K562 (cell line): ENCODE results near the gene ADI1. TPM values are rescaled to one million over a fixed set of nuclear protein-coding genes. Genes with fewer than 3 reads are reported as not detected.

Source experiments
- ADNP ChIP-seq: fragments of 200-800 bp; sonication (Bioruptor generic); IDR thresholded peaks from 2 replicates; pipeline ENCODE4 v1.6.1; 2016; ENCODE audit warnings: missing genetic modification characterization, missing compliant biosample characterization
- GATAD2A ChIP-seq: fragments of 450-650 bp; IDR thresholded peaks from 2 replicates; pipeline ENCODE4 v1.6.1; 2017
- HNRNPUL1 ChIP-seq: fragments of 200-400 bp; formaldehyde crosslinking; IDR thresholded peaks from 2 replicates; pipeline ENCODE4 v1.6.1; 2017; ENCODE audit warnings: low read length
- RAD51 ChIP-seq: fragments of 450-650 bp; IDR thresholded peaks from 2 replicates; pipeline ENCODE4 v1.7.1; 2016; ENCODE audit warnings: low read depth, mild to moderate bottlenecking, borderline replicate concordance
- RB1 ChIP-seq: fragments of 450-650 bp; IDR thresholded peaks from 2 replicates; pipeline ENCODE4 v1.6.1; 2017; ENCODE audit warnings: low read depth, mild to moderate bottlenecking
- polyA plus RNA-seq, 8 experiments: library from polyadenylated mRNA; depleted of rRNA in 4 of 8; stranded (reverse) in 5 of 8; unstranded in 3 of 8; fragments of >200 nt; fragmentation: Nextera tagmentation in 2 of 8; fragmentation: Illumina TruSeq in 1 of 8; extraction: Ambion mirVana in 2 of 8; extraction: Trizol in 1 of 8; gene quantifications; 2 replicates each; pipeline versions ENCODE4 v1.2.1 to v1.2.3, GENCODE V29; 2011 to 2014; ENCODE audit warnings: inconsistent platforms in 1 of 8, missing spikeins in 1 of 8
- total RNA-seq, 7 experiments: library from RNA; depleted of rRNA in 6 of 7; stranded (reverse); fragments of >200 nt in 6 of 7; fragmentation: Illumina TruSeq in 2 of 7; extraction: Trizol in 2 of 7; gene quantifications; 2 replicates each; pipeline versions ENCODE4 v1.2.1 to v1.2.3, GENCODE V29; 2011 to 2021; ENCODE audit warnings: low replicate concordance in 1 of 7
- TF ChIP-seq, protein P1 (sequence below): fragments of 250-450 bp; sonication (Bioruptor Pico); IDR thresholded peaks from 2 replicates; pipeline ENCODE4 v1.5.0; 2021
- TF ChIP-seq, protein P2 (sequence below): sonication (generic); formaldehyde crosslinking; IDR thresholded peaks from 2 replicates; pipeline ENCODE4 v1.9.0; 2022; ENCODE audit warnings: mild to moderate bottlenecking, missing genetic modification reagents
- TF ChIP-seq, protein P3 (sequence below), 2 experiments: fragments of 200-800 bp in 1 of 2; sonication (Bioruptor generic) in 1 of 2; sonication (generic) in 1 of 2; formaldehyde crosslinking in 1 of 2; IDR thresholded peaks in 1 of 2; conservative IDR thresholded peaks in 1 of 2; 2 replicates each; pipeline versions ENCODE4 v1.5.0 to v1.6.1; 2016 to 2020; ENCODE audit warnings: missing compliant biosample characterization in 1 of 2, missing genetic modification characterization in 1 of 2, missing genetic modification reagents in 1 of 2
- TF ChIP-seq, protein P4 (sequence below), 2 experiments: fragments of 450-650 bp; IDR thresholded peaks; 2 replicates each; pipeline ENCODE4 v1.6.1; 2018; ENCODE audit warnings: mild to moderate bottlenecking in 2 of 2, low read depth in 1 of 2; ENCODE audit not compliant: partially characterized antibody in 2 of 2
- TF ChIP-seq, protein P5 (sequence below), 2 experiments: IDR thresholded peaks in 1 of 2; conservative IDR thresholded peaks in 1 of 2; 2 replicates each; pipeline ENCODE4 v1.6.1; 2016; ENCODE audit warnings: low read depth in 2 of 2, mild to moderate bottlenecking in 1 of 2, missing compliant biosample characterization in 1 of 2, missing genetic modification characterization in 1 of 2, moderate library complexity in 1 of 2
- TF ChIP-seq, protein P6 (sequence below): fragments of 250-450 bp; sonication (Bioruptor Pico); IDR thresholded peaks from 2 replicates; pipeline ENCODE4 v1.5.0; 2021; ENCODE audit warnings: mild to moderate bottlenecking, borderline replicate concordance

The ADI1 gene
- total and polyA plus RNA-seq, 9 of the 15 experiments (the other 6 are each of a cell fraction or from before 2014, with no cell fraction given) = 6.1 to 51.0 (median 27.1) TPM

DNA sequence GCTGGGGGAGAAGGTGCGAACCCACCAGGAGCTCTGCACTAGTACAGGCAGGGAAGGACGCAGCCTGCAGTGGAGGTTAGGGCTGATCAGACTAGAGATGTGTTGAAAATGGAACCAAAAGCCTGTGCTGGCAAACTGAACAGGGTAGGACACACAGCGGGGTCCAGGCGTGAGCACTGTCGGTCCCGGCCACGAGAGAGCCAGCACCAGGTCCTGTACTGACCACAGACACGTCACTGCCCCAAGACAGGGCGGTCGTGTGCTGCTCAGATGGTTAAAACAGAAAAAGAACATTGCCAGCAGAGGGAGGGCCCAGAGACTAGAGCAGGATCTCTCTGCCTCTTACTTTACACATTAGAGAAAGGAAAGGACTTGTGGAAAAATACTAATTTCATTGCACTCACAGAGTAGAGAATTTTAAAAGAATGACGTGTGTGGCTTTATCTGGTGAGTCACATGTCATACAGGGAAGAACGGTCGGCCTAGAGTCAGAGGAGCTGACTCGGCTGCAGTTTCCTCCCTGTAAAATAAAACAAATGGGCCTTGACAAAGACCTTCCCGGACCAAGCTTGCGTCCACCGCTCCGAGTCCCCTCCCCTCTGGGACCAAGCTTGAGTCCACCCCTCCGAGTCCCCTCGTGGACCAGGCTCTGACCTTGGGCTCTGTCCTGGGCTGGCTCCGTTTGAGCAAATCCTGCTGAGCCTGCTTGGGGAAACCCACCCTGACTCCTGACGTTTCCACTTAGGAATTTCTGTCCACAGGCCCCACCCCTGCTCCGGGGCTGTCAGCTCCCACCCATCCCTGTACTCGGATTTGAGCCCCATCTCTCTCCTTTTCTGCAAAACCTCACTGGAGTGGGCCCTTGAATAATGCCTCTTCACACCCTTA is 16.7 kb upstream of the ADI1 start (continued):
- TF ChIP-seq, protein P1, sequence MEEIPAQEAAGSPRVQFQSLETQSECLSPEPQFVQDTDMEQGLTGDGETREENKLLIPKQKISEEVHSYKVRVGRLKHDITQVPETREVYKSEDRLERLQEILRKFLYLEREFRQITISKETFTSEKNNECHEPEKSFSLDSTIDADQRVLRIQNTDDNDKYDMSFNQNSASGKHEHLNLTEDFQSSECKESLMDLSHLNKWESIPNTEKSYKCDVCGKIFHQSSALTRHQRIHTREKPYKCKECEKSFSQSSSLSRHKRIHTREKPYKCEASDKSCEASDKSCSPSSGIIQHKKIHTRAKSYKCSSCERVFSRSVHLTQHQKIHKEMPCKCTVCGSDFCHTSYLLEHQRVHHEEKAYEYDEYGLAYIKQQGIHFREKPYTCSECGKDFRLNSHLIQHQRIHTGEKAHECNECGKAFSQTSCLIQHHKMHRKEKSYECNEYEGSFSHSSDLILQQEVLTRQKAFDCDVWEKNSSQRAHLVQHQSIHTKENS = no peak
- TF ChIP-seq, protein P2, sequence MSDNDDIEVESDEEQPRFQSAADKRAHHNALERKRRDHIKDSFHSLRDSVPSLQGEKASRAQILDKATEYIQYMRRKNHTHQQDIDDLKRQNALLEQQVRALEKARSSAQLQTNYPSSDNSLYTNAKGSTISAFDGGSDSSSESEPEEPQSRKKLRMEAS (CRISPR knock-in tag) = peak; percentile 56
- TF ChIP-seq, protein P3, sequence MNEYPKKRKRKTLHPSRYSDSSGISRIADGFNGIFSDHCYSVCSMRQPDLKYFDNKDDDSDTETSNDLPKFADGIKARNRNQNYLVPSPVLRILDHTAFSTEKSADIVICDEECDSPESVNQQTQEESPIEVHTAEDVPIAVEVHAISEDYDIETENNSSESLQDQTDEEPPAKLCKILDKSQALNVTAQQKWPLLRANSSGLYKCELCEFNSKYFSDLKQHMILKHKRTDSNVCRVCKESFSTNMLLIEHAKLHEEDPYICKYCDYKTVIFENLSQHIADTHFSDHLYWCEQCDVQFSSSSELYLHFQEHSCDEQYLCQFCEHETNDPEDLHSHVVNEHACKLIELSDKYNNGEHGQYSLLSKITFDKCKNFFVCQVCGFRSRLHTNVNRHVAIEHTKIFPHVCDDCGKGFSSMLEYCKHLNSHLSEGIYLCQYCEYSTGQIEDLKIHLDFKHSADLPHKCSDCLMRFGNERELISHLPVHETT (CRISPR knock-in tag; conservative IDR thresholded peaks at IDR 0.05 in 1 of 2, IDR thresholded peaks at IDR 0.05 in 1 of 2) = 0 out of 4 replicates have a peak, but pooled peaks of 1 of the 2 experiments have one; percentile 48
- TF ChIP-seq HNRNPUL1 (no peak), RAD51 (0 out of 2 replicates have a peak, but pooled peaks have one; percentile 18), GATAD2A (no peak), RB1 (no peak), ADNP (tag) (no peak)
- TF ChIP-seq, protein P4, sequence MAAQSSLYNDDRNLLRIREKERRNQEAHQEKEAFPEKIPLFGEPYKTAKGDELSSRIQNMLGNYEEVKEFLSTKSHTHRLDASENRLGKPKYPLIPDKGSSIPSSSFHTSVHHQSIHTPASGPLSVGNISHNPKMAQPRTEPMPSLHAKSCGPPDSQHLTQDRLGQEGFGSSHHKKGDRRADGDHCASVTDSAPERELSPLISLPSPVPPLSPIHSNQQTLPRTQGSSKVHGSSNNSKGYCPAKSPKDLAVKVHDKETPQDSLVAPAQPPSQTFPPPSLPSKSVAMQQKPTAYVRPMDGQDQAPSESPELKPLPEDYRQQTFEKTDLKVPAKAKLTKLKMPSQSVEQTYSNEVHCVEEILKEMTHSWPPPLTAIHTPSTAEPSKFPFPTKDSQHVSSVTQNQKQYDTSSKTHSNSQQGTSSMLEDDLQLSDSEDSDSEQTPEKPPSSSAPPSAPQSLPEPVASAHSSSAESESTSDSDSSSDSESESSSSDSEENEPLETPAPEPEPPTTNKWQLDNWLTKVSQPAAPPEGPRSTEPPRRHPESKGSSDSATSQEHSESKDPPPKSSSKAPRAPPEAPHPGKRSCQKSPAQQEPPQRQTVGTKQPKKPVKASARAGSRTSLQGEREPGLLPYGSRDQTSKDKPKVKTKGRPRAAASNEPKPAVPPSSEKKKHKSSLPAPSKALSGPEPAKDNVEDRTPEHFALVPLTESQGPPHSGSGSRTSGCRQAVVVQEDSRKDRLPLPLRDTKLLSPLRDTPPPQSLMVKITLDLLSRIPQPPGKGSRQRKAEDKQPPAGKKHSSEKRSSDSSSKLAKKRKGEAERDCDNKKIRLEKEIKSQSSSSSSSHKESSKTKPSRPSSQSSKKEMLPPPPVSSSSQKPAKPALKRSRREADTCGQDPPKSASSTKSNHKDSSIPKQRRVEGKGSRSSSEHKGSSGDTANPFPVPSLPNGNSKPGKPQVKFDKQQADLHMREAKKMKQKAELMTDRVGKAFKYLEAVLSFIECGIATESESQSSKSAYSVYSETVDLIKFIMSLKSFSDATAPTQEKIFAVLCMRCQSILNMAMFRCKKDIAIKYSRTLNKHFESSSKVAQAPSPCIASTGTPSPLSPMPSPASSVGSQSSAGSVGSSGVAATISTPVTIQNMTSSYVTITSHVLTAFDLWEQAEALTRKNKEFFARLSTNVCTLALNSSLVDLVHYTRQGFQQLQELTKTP (IDR thresholded peaks at IDR 0.05; ENCODE audit: low read depth in 1 of 2, partially characterized antibody in 2 of 2) = no peak
- TF ChIP-seq, protein P5, sequence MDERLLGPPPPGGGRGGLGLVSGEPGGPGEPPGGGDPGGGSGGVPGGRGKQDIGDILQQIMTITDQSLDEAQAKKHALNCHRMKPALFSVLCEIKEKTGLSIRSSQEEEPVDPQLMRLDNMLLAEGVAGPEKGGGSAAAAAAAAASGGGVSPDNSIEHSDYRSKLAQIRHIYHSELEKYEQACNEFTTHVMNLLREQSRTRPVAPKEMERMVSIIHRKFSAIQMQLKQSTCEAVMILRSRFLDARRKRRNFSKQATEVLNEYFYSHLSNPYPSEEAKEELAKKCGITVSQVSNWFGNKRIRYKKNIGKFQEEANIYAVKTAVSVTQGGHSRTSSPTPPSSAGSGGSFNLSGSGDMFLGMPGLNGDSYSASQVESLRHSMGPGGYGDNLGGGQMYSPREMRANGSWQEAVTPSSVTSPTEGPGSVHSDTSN (CRISPR knock-in tag; IDR thresholded peaks at IDR 0.05; ENCODE audit: low read depth) = no peak
- TF ChIP-seq, protein P5 (tag; conservative IDR thresholded peaks at IDR 0.05; ENCODE audit: low read depth) = no peak
- TF ChIP-seq, protein P6, sequence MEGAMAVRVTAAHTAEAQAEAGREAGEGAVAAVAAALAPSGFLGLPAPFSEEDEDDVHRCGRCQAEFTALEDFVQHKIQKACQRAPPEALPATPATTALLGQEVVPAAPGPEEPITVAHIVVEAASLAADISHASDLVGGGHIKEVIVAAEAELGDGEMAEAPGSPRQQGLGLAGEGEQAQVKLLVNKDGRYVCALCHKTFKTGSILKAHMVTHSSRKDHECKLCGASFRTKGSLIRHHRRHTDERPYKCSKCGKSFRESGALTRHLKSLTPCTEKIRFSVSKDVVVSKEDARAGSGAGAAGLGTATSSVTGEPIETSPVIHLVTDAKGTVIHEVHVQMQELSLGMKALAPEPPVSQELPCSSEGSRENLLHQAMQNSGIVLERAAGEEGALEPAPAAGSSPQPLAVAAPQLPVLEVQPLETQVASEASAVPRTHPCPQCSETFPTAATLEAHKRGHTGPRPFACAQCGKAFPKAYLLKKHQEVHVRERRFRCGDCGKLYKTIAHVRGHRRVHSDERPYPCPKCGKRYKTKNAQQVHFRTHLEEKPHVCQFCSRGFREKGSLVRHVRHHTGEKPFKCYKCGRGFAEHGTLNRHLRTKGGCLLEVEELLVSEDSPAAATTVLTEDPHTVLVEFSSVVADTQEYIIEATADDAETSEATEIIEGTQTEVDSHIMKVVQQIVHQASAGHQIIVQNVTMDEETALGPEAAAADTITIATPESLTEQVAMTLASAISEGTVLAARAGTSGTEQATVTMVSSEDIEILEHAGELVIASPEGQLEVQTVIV (CRISPR knock-in tag) = no peak
